A549 (cell line): ENCODE data around the gene TSBP1.

Experiments
- CTCF ChIP-seq: fragments of >200 bp; sonication (Bioruptor Twin); formaldehyde crosslinking; IDR thresholded peaks from 3 replicates; pipeline ENCODE4 v1.5.1; 2016
- MAFK ChIP-seq: fragments of 450-650 bp; IDR thresholded peaks from 2 replicates; pipeline ENCODE4 v1.6.1; 2014; ENCODE audit not compliant: partially characterized antibody
- MAX ChIP-seq: IDR thresholded peaks from 2 replicates; pipeline ENCODE4 v1.6.1; 2012
- PBX3 ChIP-seq: IDR thresholded peaks from 2 replicates; pipeline ENCODE4 v1.6.1; 2012
- POLR2A ChIP-seq: IDR thresholded peaks from 2 replicates; pipeline ENCODE4 v1.6.1; 2012; ENCODE audit warnings: mild to moderate bottlenecking, low read length
- USF2 ChIP-seq: fragments of 450-650 bp; IDR thresholded peaks from 2 replicates; pipeline ENCODE4 v1.6.1; 2014; ENCODE audit warnings: antibody characterized with exemption

GRCh38 chr6:32391505-32391904, 19.8 kb upstream of the TSBP1 start:
- TF ChIP-seq CTCF (no peak), POLR2A (no peak), PBX3 (no peak), MAX (no peak), USF2 (no peak), MAFK (no peak)
